ENCODE results near the gene PAX6.

GRCh38 chr11:31822175-31822926 is 11.2 kb upstream of the PAX6 start:
- TF ChIP-seq ZNF384 (IDR thresholded peaks at IDR 0.05) (no peak), BHLHE40 (IDR thresholded peaks at IDR 0.05; ENCODE audit: borderline replicate concordance) (no peak)
